ENCODE results near the gene CHGA. TPM values are rescaled to one million over a fixed set of nuclear protein-coding genes. Genes with fewer than 3 reads are reported as not detected.

CHGA gene
- total RNA-seq, 1 experiment from 2014 or later, result 8.5 TPM

DNA sequence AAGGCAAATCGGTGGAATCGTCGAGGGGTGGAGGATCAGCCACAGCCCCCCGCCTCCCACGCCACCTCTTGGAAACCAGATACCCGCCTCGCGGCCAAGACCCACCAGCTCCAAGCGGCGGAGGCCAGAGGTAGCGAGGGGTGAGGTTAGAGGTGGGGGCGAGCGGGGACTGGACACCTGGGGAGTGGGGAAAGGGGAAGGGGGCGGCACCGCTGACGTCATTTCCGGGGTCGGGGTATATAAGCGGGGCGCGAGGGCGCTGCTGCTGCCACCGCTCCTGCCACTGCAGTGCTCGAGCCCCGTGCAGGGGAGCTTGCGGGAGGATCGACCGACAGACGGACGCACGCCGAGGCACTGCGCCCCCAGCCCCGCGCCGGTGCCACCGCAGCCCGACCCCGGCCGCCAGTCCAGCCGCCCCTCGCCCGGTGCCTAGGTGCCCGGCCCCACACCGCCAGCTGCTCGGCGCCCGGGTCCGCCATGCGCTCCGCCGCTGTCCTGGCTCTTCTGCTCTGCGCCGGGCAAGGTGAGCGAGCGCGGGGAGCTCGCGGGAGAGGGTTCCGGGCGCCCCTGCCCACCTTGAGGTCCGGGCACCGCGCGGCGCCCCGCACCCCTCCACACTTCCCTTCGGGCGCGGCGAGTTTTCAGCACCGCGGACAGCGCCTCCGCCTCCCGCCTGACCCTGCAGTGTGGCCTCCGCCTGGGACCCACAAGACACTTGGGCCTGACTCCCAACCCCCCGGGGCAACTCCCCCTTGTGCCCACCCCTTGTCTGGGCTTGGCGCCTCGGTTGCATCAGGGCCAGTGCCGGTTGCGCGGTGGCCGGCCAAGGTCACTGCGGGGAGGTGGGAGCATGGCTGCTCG is at the start of gene CHGA (continued):
- TF ChIP-seq, protein P1, sequence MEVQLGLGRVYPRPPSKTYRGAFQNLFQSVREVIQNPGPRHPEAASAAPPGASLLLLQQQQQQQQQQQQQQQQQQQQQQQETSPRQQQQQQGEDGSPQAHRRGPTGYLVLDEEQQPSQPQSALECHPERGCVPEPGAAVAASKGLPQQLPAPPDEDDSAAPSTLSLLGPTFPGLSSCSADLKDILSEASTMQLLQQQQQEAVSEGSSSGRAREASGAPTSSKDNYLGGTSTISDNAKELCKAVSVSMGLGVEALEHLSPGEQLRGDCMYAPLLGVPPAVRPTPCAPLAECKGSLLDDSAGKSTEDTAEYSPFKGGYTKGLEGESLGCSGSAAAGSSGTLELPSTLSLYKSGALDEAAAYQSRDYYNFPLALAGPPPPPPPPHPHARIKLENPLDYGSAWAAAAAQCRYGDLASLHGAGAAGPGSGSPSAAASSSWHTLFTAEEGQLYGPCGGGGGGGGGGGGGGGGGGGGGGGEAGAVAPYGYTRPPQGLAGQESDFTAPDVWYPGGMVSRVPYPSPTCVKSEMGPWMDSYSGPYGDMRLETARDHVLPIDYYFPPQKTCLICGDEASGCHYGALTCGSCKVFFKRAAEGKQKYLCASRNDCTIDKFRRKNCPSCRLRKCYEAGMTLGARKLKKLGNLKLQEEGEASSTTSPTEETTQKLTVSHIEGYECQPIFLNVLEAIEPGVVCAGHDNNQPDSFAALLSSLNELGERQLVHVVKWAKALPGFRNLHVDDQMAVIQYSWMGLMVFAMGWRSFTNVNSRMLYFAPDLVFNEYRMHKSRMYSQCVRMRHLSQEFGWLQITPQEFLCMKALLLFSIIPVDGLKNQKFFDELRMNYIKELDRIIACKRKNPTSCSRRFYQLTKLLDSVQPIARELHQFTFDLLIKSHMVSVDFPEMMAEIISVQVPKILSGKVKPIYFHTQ (CRISPR knock-in tag; IDR thresholded peaks at IDR 0.05), result no peak
- TF ChIP-seq NR3C1 (CRISPR knock-in tag; conservative IDR thresholded peaks at IDR 0.05; ENCODE audit: low read depth) (peak; percentile 86; the same call in 1 of the 2 replicates), RORB (CRISPR knock-in tag; IDR thresholded peaks at IDR 0.05) (no peak), GRHL2 (CRISPR knock-in tag; IDR thresholded peaks at IDR 0.05; ENCODE audit: insufficient replicate concordance, severe bottlenecking) (no peak), ELF4 (CRISPR knock-in tag; IDR thresholded peaks at IDR 0.05; ENCODE audit: low read depth) (peak; percentile 96), JAZF1 (CRISPR knock-in tag; IDR thresholded peaks at IDR 0.05) (no peak), FOXP1 (CRISPR knock-in tag; IDR thresholded peaks at IDR 0.05; ENCODE audit: borderline replicate concordance) (peak; percentile 99), ZNF219 (CRISPR knock-in tag; IDR thresholded peaks at IDR 0.05; ENCODE audit: borderline replicate concordance) (peak; percentile 97), ETV6 (CRISPR knock-in tag; IDR thresholded peaks at IDR 0.05) (peak; percentile 97), MYBL2 (CRISPR knock-in tag; IDR thresholded peaks at IDR 0.05) (peak; percentile 96), OVOL2 (CRISPR knock-in tag; IDR thresholded peaks at IDR 0.05; ENCODE audit: borderline replicate concordance) (no peak), CREB1 (CRISPR knock-in tag; IDR thresholded peaks at IDR 0.05) (peak; percentile 81), FOXJ3 (CRISPR knock-in tag; IDR thresholded peaks at IDR 0.05; ENCODE audit: borderline replicate concordance) (0 out of 2 replicates have a peak, but pooled peaks have one; percentile 41), ZNF263 (CRISPR knock-in tag; IDR thresholded peaks at IDR 0.05; ENCODE audit: low read depth) (peak; percentile 73), JUN (CRISPR knock-in tag; IDR thresholded peaks at IDR 0.05) (peak; percentile 96), ATF1 (CRISPR knock-in tag; IDR thresholded peaks at IDR 0.05) (peak; percentile 91), IRF2 (CRISPR knock-in tag; IDR thresholded peaks at IDR 0.05; ENCODE audit: borderline replicate concordance, low read depth) (peak; percentile 91), SMAD4 (CRISPR knock-in tag; IDR thresholded peaks at IDR 0.05) (peak; percentile 95)
- TF ChIP-seq, protein P2, sequence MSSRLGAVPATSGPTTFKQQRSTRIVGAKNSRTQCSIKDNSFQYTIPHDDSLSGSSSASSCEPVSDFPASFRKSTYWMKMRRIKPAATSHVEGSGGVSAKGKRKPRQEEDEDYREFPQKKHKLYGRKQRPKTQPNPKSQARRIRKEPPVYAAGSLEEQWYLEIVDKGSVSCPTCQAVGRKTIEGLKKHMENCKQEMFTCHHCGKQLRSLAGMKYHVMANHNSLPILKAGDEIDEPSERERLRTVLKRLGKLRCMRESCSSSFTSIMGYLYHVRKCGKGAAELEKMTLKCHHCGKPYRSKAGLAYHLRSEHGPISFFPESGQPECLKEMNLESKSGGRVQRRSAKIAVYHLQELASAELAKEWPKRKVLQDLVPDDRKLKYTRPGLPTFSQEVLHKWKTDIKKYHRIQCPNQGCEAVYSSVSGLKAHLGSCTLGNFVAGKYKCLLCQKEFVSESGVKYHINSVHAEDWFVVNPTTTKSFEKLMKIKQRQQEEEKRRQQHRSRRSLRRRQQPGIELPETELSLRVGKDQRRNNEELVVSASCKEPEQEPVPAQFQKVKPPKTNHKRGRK (CRISPR knock-in tag; IDR thresholded peaks at IDR 0.05; ENCODE audit: borderline replicate concordance), result peak; percentile 87; the same call in 1 of the 2 replicates
- TF ChIP-seq, protein P3, sequence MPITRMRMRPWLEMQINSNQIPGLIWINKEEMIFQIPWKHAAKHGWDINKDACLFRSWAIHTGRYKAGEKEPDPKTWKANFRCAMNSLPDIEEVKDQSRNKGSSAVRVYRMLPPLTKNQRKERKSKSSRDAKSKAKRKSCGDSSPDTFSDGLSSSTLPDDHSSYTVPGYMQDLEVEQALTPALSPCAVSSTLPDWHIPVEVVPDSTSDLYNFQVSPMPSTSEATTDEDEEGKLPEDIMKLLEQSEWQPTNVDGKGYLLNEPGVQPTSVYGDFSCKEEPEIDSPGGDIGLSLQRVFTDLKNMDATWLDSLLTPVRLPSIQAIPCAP (CRISPR knock-in tag; IDR thresholded peaks at IDR 0.05), result peak; percentile 93
- TF ChIP-seq, protein P4, sequence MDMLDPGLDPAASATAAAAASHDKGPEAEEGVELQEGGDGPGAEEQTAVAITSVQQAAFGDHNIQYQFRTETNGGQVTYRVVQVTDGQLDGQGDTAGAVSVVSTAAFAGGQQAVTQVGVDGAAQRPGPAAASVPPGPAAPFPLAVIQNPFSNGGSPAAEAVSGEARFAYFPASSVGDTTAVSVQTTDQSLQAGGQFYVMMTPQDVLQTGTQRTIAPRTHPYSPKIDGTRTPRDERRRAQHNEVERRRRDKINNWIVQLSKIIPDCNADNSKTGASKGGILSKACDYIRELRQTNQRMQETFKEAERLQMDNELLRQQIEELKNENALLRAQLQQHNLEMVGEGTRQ (CRISPR knock-in tag; IDR thresholded peaks at IDR 0.05), result no peak; the same call in 1 of the 2 replicates
- TF ChIP-seq, protein P5, sequence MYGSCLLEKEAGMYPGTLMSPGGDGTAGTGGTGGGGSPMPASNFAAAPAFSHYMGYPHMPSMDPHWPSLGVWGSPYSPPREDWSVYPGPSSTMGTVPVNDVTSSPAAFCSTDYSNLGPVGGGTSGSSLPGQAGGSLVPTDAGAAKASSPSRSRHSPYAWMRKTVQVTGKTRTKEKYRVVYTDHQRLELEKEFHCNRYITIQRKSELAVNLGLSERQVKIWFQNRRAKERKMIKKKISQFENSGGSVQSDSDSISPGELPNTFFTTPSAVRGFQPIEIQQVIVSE (CRISPR knock-in tag; IDR thresholded peaks at IDR 0.05; ENCODE audit: borderline replicate concordance), result no peak
- TF ChIP-seq, protein P6, sequence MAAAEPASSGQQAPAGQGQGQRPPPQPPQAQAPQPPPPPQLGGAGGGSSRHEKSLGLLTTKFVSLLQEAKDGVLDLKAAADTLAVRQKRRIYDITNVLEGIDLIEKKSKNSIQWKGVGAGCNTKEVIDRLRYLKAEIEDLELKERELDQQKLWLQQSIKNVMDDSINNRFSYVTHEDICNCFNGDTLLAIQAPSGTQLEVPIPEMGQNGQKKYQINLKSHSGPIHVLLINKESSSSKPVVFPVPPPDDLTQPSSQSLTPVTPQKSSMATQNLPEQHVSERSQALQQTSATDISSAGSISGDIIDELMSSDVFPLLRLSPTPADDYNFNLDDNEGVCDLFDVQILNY (CRISPR knock-in tag; IDR thresholded peaks at IDR 0.05), result peak; percentile 88; the same call in 1 of the 2 replicates
- TF ChIP-seq, protein P7, sequence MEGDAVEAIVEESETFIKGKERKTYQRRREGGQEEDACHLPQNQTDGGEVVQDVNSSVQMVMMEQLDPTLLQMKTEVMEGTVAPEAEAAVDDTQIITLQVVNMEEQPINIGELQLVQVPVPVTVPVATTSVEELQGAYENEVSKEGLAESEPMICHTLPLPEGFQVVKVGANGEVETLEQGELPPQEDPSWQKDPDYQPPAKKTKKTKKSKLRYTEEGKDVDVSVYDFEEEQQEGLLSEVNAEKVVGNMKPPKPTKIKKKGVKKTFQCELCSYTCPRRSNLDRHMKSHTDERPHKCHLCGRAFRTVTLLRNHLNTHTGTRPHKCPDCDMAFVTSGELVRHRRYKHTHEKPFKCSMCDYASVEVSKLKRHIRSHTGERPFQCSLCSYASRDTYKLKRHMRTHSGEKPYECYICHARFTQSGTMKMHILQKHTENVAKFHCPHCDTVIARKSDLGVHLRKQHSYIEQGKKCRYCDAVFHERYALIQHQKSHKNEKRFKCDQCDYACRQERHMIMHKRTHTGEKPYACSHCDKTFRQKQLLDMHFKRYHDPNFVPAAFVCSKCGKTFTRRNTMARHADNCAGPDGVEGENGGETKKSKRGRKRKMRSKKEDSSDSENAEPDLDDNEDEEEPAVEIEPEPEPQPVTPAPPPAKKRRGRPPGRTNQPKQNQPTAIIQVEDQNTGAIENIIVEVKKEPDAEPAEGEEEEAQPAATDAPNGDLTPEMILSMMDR (IDR thresholded peaks at IDR 0.05), result no peak
- TF ChIP-seq, protein P8, sequence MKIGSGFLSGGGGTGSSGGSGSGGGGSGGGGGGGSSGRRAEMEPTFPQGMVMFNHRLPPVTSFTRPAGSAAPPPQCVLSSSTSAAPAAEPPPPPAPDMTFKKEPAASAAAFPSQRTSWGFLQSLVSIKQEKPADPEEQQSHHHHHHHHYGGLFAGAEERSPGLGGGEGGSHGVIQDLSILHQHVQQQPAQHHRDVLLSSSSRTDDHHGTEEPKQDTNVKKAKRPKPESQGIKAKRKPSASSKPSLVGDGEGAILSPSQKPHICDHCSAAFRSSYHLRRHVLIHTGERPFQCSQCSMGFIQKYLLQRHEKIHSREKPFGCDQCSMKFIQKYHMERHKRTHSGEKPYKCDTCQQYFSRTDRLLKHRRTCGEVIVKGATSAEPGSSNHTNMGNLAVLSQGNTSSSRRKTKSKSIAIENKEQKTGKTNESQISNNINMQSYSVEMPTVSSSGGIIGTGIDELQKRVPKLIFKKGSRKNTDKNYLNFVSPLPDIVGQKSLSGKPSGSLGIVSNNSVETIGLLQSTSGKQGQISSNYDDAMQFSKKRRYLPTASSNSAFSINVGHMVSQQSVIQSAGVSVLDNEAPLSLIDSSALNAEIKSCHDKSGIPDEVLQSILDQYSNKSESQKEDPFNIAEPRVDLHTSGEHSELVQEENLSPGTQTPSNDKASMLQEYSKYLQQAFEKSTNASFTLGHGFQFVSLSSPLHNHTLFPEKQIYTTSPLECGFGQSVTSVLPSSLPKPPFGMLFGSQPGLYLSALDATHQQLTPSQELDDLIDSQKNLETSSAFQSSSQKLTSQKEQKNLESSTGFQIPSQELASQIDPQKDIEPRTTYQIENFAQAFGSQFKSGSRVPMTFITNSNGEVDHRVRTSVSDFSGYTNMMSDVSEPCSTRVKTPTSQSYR (CRISPR knock-in tag; IDR thresholded peaks at IDR 0.05), result peak; percentile 94
